SW 1271 (cell line): Measurements from ENCODE around the gene RAB11FIP3.
"Not testable (repeated sequence)": the region's sequence is repeated elsewhere in the genome, so short reads cannot be mapped to it uniquely, and the experiment has no call there.

ENCODE experiments used
- DNase-seq, 2 experiments: peaks; one replicate each; lab custom pipeline; 2025; lab: John Stamatoyannopoulos, UW

RAB11FIP3 gene

DNA sequence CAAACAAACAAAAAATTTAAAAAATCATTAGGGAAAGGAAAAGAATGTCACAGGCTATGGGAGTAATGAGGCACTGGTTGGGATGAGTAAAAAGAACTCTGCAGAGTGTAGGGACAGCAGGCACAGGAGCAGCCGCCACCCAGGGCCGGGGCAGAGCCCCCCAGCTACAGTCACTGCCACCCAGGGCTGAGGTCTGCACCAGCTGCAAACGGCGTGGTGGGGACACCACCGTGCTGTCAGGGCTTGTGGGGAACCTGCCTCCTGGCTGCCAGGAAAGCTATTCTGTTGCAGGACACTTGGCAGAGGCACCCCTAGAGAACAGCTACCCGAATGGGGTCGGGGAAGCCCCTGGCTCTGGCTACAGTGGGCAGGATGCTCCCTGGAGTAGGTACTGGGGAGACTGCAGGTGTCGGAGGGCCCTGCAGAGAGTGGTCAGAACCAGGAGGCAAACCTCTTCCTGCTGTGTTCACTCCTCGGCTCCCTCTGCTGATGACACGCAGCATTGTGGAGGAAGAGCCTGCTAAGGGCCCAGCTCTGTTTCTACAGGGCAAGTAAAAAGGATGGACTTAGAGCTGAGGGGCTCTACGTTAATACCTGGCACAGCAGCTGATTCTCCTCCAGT is 69.8 kb downstream of the RAB11FIP3 start:
- DNase-seq, result peak in 1 of 2 experiments; percentile 17

DNA sequence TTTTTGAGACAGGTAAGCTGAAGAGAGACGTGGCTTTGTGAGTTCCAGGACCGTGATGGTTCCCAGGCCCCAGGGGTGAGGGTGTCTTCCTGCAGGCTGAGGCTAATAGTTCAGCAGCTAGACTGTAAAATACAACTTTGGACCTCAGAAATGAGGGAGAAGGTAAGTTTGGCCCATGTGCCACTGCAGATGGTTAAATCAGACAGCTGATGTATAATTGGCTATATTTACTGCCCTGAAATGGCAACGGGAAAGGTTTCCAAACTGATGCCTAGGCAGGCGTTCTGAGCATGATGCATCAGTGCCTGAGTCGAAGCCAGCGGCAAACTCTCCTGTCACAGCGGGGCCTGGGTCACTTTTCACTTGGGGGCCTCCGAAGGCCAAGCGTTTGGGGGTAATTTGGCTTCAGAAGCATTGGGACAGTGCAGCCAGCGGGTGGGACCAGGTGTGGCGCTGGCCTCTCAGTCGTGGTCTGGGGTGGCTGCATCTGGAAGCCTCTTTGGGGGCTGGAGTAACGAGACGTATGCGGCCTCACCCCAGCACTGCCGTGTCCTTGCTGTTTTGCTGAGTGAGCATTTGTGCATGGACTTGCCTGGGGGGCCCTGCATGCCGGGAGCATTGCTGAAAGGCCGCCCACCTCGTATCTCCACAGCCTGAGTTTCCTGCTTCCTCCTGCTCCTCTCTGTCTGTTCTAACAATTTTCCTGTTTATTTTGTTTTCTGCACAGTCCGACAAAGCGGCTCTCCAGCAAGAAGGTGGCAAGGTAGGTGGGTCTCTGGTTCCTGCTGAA is 70.8 kb downstream of the RAB11FIP3 start:
- DNase-seq, result no peak

DNA sequence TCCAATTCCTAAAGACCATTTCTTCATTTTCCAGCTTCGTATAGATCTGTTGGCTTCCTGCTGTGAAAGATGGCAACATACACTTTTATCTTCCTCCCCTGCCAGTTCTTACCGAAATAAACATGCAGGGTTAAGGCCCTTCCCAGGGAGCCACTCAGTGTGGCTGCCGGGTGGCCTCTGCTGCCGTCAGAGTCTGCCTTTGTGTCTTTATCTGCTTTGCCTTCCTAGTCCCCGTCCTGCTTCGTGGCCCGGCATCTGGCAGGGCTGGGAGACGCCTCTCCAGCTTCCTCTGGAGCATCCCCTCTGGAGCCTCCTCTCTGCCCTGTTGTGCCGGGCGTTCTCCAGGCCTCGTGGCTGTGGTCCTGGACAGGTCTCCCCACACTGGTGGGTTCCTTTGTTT is 71.8 kb downstream of the RAB11FIP3 start:
- no peak for DNase-seq

DNA sequence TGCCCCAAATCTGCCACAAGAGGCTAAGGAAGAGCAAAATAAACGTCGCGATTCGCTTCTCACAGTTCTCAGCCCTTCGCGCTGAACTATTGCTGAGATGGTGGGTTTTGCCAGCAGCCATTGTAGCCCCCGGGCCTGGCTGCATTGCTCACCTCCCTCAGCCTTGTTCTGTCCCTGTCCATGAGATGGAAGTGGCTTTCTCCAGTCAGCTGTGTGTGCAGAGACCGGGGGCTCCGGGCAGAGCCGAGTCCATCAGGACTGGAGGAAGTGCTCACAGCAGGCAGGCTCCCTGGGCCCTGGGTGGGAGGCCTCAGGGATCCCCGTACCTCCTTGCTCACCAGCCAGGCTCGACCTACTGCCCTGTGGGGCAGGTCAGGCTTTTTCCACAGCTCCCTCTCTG is 74.5 kb downstream of the RAB11FIP3 start:
- DNase-seq, result no peak

DNA sequence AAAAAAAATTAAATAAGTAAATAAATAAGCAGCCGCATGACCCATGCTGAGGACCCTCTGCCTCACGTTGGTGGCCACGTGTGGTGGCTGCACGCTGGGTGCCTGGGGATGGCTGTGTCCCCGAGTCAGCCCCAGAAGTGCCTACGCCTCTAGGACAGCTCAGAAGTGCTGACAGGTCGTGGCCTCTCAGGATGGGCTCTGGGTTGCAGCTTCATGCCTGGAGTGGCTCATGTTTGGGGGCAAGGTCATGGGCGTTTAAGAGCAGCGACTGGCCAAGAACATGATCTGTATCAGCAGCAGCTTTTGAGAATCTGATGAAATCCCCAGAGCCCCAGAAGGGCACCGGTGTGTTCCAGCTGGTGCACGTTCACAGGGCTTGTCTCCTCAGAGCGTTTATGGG is 75.3 kb downstream of the RAB11FIP3 start:
- no peak for DNase-seq

DNA sequence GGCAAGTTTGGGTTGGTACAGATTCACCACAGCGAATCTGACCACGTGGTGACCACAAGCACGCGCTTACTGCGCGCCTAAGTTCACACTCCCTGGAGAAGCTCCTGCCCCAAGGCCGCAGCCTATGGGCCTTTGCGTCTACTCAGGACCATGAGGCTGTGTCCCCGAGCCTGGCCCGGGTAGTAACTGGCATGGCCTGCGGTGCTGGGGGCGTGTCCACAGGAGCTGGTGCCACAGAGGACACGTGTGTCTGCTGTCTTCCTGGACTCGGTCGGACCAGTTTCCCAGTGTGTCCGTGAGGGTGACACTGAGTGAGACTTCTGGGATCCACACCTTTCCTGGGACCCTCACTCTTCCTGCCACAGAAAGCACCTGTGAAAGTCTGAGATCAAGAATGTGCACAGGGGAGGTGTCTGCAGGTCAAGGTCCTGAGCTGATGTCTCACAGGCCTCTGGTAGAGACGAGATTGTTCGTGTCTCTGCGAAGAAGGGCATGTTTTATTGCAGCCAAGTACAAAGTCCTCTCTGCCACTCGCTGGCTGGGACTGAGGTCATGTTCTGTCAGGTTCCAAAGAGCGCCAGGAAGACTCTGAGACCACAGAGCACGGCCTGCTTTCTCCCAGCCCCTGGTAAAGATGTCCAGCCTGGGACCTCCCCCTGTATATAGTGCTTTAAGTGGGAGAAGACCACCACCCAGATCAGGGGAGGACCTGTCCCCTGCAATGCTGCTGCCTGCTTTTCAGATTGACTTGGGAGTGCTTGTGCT is 76.9 kb downstream of the RAB11FIP3 start:
- DNase-seq, result no peak

DNA sequence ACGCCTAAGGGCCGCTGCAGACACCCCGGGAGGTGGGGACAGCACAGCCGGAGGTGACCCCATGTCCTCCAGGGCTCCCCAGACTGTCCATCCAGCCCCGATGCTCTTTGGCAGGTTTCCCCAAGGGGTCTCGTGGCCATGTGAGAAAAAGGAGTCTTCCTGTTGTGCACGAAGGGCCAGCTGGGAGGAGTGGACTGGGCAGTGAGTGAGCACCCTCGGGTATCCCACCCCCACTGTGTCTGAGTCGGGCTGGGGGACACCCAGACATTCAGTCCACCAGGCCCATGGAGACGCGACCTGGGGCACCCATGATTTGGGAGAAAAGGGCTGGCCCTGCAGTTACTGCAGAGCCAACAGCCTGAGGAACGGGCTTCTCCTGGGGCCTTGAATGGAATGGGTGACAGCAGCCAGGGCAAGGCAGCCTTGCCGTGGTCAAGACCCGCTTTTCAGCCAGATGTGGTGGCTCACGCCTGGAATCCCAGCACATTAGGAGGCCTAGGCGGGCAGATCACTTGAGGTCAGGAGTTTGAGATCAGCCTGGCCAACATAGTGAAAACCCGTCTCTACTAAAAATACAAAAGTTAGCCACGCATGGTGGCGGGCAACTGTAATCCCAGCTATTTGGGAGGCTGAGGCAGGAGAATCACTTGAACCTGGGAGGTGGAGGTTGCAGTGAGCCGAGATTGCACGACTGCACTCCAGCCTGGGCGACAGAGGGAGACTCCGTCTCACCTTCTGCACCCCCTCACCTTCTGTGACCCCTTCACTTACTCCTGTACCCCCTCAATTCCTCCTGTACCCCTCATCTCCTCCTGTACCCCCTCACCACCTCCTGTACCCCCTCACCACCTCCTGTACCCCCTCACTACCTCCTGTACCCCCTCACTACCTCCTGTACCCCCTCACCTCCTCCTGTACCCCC is 78.0 kb downstream of the RAB11FIP3 start:
- DNase-seq, result no peak

DNA sequence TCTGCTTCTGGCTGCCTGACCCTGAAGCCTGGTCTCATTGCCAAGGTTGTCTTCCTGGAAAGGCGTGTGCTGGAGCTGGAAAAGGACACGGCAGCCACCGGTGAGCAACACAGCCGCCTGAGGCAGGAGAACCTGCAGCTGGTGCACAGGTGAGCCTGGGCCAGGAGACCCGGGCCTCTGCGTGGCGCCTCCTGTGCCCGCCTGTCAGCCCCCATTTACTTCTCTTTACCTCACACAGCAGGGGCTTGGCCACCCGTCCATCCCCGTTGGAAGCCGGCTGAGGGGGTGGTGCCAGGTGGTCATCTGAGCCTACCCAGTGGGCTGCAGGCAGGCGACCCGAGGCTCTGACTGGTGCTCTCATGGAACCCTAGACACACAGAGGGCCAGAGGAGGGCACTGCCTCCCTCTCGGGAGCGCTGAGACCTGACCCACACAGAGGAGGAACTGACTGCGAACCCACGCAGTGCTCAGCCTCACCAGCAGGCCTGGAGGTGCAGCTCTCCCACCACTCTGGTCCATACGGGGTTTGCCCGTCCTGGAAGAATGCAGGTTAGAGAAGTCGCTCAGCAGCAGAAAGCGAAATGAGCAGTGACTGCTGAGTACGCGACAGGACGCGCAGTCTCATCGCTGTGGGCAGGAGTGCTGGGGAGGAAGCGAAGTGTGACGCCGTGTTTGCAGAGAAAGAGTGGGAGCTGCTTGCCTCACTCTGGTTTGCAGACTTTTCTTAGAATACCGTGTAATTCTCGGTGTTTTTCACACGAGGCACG is 80.2 kb downstream of the RAB11FIP3 start:
- DNase-seq, result no peak

DNA sequence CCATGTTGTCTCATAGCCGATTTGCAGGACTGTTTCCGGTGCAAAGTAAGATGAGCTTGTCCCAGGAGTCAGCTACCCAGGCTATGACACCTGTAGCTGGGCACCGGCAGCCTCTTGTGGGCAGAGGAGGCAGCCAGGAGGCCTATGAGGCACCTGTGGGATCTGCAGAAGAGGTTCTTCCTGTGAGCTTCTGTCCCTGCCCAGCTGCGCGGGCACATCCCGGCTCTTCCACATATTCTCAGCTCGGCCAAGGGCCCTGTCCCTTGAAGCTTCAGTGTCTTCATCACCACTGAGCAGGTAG is 80.7 kb downstream of the RAB11FIP3 start:
- no peak for DNase-seq

DNA sequence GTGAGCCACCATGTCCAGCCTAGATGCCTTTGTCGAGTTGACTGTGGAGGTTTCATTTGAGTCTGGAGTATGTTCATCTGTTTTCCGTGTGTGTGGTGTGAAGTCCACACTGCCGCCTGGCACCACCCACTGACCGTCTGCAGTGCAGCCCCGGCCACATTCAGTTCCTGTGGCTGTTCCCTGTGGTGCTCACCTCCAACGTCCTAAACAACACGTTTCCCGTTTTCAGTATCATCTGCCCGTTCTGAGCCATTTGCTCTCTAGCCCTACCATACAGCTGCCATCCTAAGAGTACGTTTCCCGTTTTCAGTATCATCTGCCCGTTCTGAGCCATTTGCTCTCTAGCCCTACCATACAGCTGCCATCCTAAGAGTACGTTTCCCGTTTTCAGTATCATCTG is 82.1 kb downstream of the RAB11FIP3 start:
- DNase-seq, result not testable (repeated sequence)

DNA sequence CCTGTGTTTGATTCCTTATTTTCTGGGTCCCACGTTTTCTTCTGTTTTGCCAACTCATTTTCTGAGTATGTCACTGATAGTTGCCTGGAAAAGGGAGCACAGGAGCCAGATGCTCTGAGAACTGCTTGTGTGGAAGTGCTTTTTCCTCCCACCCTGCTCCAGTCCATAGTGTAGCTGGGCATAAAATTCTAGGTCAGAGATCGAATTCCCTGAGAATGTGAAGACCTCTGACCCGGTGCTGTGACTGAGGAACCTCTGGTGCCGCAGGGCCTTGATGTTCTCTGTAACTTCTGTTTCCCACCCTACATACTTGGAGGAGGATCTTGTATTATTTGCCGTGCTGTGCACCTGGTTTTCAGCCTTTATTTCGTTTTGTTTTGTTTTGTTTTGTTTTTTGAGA is 82.5 kb downstream of the RAB11FIP3 start:
- DNase-seq, result no peak

DNA sequence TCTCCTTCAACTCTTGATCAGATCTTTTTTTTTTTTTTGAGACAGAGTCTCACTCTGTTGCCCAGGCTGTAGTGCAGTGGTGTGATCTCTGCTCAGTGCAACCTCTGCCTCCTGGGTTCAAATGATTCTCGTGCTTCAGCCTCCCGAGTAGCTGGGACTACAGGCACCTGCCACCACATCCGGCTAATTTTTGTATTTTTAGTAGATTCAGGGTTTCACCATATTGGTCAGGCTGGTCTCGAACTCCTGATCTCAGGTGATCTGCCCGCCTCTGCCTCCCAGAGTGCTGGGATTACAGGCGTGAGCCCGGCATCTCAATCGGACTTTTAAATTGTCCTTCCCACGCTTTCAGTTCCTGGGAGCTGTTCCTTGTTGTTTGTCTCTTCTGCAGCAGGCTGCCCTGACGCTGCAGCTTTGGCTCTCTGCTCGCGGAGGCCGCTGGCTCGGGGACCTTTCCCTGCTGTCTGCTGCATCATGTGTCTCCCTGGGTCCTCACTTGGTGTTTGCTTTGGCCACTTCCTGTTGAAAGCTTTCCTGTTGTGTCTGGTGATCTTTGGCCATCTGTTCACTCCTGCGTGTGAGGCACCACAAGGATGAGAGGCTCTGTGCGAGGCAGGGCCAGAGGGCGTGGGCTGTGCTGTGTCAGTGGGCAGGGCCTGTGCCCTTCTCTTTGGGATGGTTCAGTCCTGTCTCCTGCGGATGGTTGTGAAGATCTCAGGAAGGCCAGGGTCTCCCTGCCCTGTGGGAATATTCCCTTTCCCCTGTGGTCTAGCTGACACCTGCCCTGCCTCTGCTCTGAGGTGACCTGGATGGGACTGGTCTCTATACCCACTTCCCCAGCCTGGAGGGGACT is 83.7 kb downstream of the RAB11FIP3 start:
- DNase-seq, result no peak

DNA sequence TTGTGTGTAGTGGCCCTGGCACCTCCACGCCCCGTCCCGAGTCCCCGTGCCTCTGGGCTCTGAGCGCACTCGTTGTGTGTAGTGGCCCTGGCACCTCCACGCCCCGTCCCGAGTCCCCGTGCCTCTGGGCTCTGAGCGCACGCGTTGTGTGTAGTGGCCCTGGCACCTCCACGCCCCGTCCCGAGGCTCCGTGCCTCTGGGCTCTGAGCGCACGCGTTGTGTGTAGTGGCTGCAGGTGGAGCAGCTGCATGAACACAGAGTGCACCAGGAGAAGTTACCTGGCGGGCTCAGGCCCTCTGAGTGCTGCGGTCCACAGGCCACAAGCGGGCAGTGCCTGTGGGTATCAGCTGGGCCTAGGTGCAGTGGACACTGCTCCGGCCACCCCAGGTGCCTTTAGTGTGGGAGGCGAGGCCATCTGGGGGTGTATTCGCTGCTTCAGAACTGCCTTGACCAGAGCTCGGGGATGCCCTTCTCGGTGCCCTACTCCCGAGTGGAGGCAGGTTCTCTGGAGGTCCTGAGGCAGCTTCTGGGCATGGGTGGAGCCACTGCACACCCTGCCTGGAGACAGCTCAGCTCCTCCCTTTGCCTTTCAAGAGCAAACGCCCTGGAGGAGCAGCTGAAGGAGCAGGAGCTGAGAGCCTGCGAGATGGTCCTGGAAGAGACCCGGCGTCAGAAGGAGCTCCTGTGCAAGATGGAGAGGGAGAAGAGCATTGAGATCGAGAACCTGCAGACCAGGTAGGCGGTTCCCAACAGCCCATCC is 84.8 kb downstream of the RAB11FIP3 start:
- no peak for DNase-seq

DNA sequence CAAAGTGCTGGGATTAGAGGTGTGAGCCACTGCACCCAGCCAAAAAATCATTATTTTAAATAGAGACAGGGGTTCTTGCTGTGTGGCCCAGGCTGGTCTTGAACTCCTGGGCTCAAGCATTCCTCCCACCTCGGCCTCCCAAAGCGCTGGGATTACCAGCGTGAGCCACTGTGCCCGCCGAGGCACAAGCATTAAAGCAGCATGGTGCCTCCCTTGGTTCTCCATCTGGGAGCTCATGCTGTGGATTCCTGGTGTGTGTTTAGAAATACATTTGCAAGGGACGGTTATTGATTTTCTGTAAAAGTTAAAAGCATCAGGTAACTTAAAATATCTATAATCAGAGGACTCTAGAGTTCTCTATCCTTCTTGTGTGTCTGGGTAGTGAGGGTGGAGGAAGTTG is 87.4 kb downstream of the RAB11FIP3 start:
- no peak for DNase-seq

DNA sequence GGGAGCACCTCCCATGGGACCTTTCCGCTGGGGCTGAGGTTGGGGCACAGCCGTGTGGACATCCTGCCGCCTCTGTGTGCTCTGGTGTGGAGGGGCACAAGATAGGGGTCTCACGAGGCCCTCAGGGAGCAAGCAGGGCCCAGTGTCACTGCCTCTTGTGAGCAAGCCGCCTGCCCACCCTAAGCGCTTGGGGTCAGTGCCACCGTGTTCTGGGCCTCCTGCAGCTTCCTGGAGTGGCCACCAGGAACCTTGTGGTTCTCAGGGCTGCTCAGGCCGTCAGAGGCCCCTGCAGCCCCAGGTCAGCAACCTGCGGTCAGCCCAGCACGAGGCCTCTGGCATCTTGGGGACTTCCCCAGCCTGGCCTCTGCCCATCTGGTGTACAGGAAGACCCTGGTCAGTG is 88.5 kb downstream of the RAB11FIP3 start:
- no peak for DNase-seq

DNA sequence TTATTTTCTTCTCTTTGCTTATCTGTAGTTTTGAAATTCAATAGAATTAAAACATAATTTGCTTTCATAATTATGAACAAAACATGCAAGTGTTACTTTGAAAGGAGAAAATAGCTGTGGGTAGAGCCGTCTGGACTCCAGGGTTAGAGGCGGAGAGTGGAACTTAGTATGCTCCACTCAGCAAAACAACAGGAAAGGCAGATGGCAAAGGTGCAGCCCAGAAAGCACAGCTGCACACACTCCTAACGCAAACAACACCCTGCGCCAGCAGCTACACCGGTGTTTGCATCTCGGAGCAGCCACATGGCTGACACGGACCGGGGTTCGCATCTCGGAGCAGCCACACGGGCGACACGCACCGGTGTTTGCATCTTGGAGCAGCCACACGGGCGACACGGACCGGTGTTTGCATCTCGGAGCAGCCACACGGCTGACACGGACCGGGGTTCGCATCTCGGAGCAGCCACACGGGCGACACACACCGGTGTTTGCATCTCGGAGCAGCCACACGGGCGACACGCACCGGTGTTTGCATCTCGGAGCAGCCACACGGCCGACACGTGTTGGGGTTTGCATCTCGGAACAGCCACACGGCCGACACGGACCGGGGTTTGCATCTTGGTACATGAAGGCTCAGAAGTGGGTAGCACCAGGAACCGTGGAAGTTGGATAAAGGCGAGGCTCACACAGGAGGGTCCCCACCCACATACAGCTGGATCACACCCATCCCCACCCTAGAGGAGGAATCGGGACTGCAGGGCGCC is 89.9 kb downstream of the RAB11FIP3 start:
- no peak for DNase-seq

DNA sequence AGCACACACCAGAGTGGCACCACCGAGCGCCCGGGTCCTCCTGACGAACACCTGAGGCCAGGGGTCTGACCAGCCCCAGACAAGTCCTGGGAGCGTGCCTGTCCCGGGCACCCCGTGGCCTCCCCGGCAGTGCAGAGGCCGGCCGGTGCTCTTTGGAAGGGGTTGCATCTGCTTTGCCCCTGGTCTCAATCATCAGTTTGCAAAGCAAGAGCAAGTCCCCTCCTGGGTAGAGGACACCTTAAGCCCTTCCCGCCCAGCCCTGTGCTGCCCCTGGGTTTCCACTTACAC is 90.4 kb downstream of the RAB11FIP3 start:
- no peak for DNase-seq

DNA sequence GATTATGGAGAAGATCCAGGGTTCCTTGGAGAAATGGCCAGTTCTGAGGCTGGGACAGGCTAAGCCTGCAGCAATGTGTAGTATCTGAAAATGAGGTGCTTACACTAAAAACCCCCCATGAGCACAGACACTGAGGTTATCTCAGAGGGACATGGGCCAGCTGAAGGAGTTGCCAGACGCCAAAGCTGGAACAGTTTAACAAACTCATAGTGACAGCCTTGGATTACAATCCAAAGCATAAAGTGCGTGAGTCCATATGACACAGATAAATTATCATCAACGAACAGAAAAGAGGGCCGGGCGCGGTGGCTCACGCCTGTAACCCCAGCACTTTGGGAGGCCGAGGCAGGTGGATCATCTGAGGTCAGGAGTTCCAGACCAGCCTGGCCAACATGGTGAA is 90.9 kb downstream of the RAB11FIP3 start:
- DNase-seq, result no peak

DNA sequence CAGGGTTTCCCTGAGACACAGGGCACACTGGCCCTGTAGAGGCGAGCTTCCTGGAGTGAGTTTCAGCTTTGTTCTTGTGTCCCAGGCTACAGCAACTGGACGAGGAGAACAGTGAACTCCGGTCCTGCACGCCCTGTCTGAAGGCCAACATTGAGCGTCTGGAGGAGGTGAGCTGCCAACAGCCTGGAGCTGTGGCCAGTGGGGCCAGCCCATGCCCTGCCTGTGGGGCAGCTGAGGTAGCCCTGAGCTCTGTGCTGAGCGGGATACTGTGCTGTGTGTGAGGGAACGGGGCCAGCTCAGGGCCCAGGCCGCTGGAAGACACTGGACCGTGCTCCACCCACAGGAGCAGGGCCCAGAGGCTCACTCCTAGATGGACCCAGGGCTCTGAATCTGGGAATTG is 93.4 kb downstream of the RAB11FIP3 start:
- DNase-seq, result no peak
